ENCODE data around the gene ABCF2. TPM values are rescaled to one million over a fixed set of nuclear protein-coding genes. Genes with fewer than 3 reads are reported as not detected.

ABCF2 gene
- total RNA-seq, 1 donor from 2014 or later: 31.3 TPM

GRCh38 chr7:151194188-151194587, 32.8 kb downstream of the ABCF2 start:
- Histone ChIP-seq H2AFZ (replicated peaks) (no peak overlapping the region), H4K20me1 (ENCODE audit: low read depth) (no peaks in the 10 kb centered on the region), H3K27ac (no peak overlapping the region), H3K4me2 (no peak overlapping the region), H3K4me3 (no peak overlapping the region), H3K4me1 (peaks cover 3% of the 10 kb centered on the region), H3K36me3 (no peaks in the 10 kb centered on the region), H3K79me2 (ENCODE audit: low read depth) (no peaks in the 10 kb centered on the region), H3F3A (ENCODE audit: low read depth) (no peaks in the 10 kb centered on the region), H3K9me3 (ENCODE audit: low read depth) (no peaks in the 10 kb centered on the region), H3K27me3 (peaks cover 21% of the 10 kb centered on the region), H3K9ac (no peak overlapping the region)
- TF ChIP-seq, protein P1, sequence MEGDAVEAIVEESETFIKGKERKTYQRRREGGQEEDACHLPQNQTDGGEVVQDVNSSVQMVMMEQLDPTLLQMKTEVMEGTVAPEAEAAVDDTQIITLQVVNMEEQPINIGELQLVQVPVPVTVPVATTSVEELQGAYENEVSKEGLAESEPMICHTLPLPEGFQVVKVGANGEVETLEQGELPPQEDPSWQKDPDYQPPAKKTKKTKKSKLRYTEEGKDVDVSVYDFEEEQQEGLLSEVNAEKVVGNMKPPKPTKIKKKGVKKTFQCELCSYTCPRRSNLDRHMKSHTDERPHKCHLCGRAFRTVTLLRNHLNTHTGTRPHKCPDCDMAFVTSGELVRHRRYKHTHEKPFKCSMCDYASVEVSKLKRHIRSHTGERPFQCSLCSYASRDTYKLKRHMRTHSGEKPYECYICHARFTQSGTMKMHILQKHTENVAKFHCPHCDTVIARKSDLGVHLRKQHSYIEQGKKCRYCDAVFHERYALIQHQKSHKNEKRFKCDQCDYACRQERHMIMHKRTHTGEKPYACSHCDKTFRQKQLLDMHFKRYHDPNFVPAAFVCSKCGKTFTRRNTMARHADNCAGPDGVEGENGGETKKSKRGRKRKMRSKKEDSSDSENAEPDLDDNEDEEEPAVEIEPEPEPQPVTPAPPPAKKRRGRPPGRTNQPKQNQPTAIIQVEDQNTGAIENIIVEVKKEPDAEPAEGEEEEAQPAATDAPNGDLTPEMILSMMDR (IDR thresholded peaks at IDR 0.05): no peak
- TF ChIP-seq EZH2phosphoT487 (IDR thresholded peaks at IDR 0.05): no peak
- TF ChIP-seq EZH2 (IDR thresholded peaks at IDR 0.05): no peak
- H3K36me3 Mint-ChIP-seq: no peaks in the 10 kb centered on the region
- H3K9me3 Mint-ChIP-seq: no peaks in the 10 kb centered on the region
- no peaks in the 10 kb centered on the region for H3K4me1 Mint-ChIP-seq
- no peak overlapping the region for H3K4me3 Mint-ChIP-seq
- peaks cover 10% of the 10 kb centered on the region for H3K27me3 Mint-ChIP-seq (ENCODE audit: insufficient read depth, low read depth)
- no peak overlapping the region for H3K27ac Mint-ChIP-seq
- DNase-seq (ENCODE audit: low spot score): no peak

DNA sequence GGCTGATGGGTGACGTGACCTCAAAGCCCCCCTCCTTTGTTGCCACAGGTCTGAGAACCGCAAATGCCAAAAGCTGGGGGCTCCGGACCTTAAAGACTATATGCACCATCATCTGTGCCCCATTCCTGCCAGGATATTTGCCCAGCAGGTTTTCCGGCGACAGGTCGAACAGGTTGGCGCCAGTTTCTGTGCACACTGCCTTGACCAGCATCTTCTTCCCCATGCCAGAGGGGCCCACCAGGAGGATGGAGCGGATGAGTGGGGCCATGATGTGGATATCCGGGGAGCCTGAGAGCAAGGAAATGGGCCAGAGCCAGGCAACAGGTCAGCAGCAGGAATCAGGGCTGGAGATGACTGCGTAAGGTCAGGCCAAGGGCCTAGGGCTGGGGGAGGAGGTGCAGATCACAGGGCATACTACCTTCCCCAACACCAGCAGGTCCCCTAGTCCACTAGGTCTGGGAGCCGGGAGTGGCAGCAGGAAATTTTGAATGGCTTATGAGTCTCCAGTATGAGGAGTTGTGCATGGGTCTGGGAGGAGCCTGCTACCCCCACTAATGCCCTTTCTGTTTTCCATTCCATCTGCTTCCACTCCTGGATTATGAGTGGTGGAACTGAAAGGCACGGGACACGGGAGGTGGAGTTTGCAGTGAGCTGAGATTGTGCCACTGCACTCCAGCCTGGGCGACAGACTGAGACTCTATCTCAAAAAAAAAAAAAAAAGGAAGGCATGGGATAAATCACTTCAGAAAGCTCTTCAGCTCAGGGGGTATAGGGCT, 33.6 kb downstream of the ABCF2 start:
- no peak for TF ChIP-seq EZH2phosphoT487 (IDR thresholded peaks at IDR 0.05)
- TF ChIP-seq, protein P1 (IDR thresholded peaks at IDR 0.05): no peak
- TF ChIP-seq EZH2 (IDR thresholded peaks at IDR 0.05): no peak
- Mint-ChIP-seq H3K9me3 (no peaks in the 10 kb centered on the region), H3K27ac (no peak overlapping the region), H3K4me3 (no peak overlapping the region), H3K4me1 (no peaks in the 10 kb centered on the region), H3K36me3 (no peaks in the 10 kb centered on the region), H3K27me3 (ENCODE audit: insufficient read depth, low read depth) (peaks cover 10% of the 10 kb centered on the region)
- no peak for DNase-seq (ENCODE audit: low spot score)
- H3K27me3 ChIP-seq: peaks cover 22% of the 10 kb centered on the region
- H3K27ac ChIP-seq: no peak overlapping the region
- no peak overlapping the region for H3K4me3 ChIP-seq
- no peak overlapping the region for H3K9ac ChIP-seq
- H2AFZ ChIP-seq (replicated peaks): no peak overlapping the region
- no peaks in the 10 kb centered on the region for H3K36me3 ChIP-seq
- H4K20me1 ChIP-seq (ENCODE audit: low read depth): no peaks in the 10 kb centered on the region
- H3K79me2 ChIP-seq (ENCODE audit: low read depth): no peaks in the 10 kb centered on the region
- H3K9me3 ChIP-seq (ENCODE audit: low read depth): no peaks in the 10 kb centered on the region
- H3F3A ChIP-seq (ENCODE audit: low read depth): no peaks in the 10 kb centered on the region
- H3K4me2 ChIP-seq: no peak overlapping the region
- H3K4me1 ChIP-seq: no peaks in the 10 kb centered on the region

DNA sequence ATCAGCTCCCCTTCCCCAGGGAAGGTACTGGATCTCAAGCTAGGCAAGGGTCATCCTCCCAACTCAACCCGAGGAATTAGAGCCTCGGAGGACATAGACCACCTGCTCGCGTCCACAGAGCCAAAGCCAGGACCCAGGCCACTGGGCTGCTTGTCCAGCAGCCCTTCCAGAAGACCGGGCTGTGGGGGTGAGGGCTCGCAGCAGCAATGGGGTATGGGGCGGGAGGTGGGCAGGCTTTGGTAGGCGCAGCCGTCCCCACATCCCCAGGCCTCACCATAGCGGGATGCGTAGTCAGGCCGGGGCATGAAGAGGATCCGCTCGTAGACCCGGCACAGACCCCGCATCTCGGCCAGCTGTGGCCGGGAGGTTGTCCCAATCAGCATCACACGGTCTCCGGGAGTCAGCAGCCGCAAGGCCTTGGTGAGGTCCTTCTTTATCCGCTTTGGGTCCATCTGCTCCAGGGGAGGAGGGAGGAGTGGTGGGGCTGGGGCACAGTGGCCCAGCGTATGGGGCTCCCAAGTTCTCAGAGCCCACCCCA, 34.9 kb downstream of the ABCF2 start:
- H3K27ac ChIP-seq: no peak overlapping the region
- H3K4me1 Mint-ChIP-seq: no peaks in the 10 kb centered on the region

More for the DNA sequence above, 34.9 kb downstream of the ABCF2 start:
- Mint-ChIP-seq H3K36me3 (no peaks in the 10 kb centered on the region), H3K4me3 (no peak overlapping the region), H3K27me3 (ENCODE audit: insufficient read depth, low read depth) (peaks cover 15% of the 10 kb centered on the region), H3K27ac (no peak overlapping the region), H3K9me3 (no peaks in the 10 kb centered on the region)
- Histone ChIP-seq H3K4me2 (no peak overlapping the region), H3K9me3 (ENCODE audit: low read depth) (no peaks in the 10 kb centered on the region), H3F3A (ENCODE audit: low read depth) (no peaks in the 10 kb centered on the region), H3K27me3 (peaks cover 22% of the 10 kb centered on the region), H3K4me3 (no peak overlapping the region), H3K36me3 (no peaks in the 10 kb centered on the region), H3K79me2 (ENCODE audit: low read depth) (no peaks in the 10 kb centered on the region), H3K4me1 (no peaks in the 10 kb centered on the region), H3K9ac (no peak overlapping the region), H2AFZ (replicated peaks) (no peak overlapping the region), H4K20me1 (ENCODE audit: low read depth) (no peaks in the 10 kb centered on the region)
- TF ChIP-seq EZH2 (IDR thresholded peaks at IDR 0.05): no peak
- no peak for TF ChIP-seq EZH2phosphoT487 (IDR thresholded peaks at IDR 0.05)
- TF ChIP-seq, protein P1 (IDR thresholded peaks at IDR 0.05): no peak
- no peak for DNase-seq (ENCODE audit: low spot score)

Measured in neural progenitor cell (in vitro differentiated cells).